Activated B cell treated with CpG ODN at 0.5 μM for 24 hours (primary cell): ENCODE data around the gene TEX35. TPM values are rescaled to one million over a fixed set of nuclear protein-coding genes. Genes with fewer than 3 reads are reported as not detected.
A peak's percentile ranks its signal among the peaks of the same experiment; 100 is the strongest.

Source experiments
- ATAC-seq: fragments of 200-7000 bp; cut with Tn5 transposase; one replicate; pipeline ENCODE4 v1.10.0; 2021; ENCODE audit warnings: low read depth, mild to moderate bottlenecking, moderate library complexity
- CTCF ChIA-PET: fragments of 350-600 bp; sonication (Branson Sonifier 250); formaldehyde crosslinking; loops from one replicate; lab custom pipeline; 2021; ENCODE audit warnings: antibody characterized with exemption; lab: Charles Lee
- POLR2A ChIA-PET: fragments of 350-600 bp; sonication (Branson Sonifier 250); formaldehyde crosslinking; loops from one replicate; lab custom pipeline; 2021; ENCODE audit warnings: antibody characterized with exemption; lab: Charles Lee
- DNase-seq: peaks from one replicate; pipeline ENCODE4 v3.0.0; 2022
- H3K27ac Mint-ChIP-seq: one replicate; pipeline ENCODE4 v1.8.0; 2020; ENCODE audit warnings: mixed read lengths
- H3K27me3 Mint-ChIP-seq: one replicate; pipeline ENCODE4 v1.8.0; 2021; ENCODE audit warnings: mixed read lengths
- H3K36me3 Mint-ChIP-seq: one replicate; pipeline ENCODE4 v1.8.0; 2021; ENCODE audit warnings: low read depth, mixed read lengths
- H3K4me1 Mint-ChIP-seq: one replicate; pipeline ENCODE4 v1.8.0; 2021; ENCODE audit warnings: mixed read lengths
- H3K4me3 Mint-ChIP-seq: one replicate; pipeline ENCODE4 v1.8.0; 2020; ENCODE audit warnings: mild to moderate bottlenecking, mixed read lengths
- H3K9me3 Mint-ChIP-seq: one replicate; pipeline ENCODE4 v1.8.0; 2020; ENCODE audit warnings: mixed read lengths
- intact Hi-C: fragments of 100-400 bp; cut with micrococcal nuclease; formaldehyde crosslinking; loops from one replicate; pipeline ENCODE4 v1.15.1; 2024
- total RNA-seq: library from RNA; stranded (reverse); gene quantifications from 2 replicates; pipeline ENCODE4 v1.2.3, GENCODE V29; 2022
- TF ChIP-seq, protein P1 (sequence below): fragments of 200-600 bp; IDR thresholded peaks from one replicate; pipeline ENCODE4 v1.8.0; 2022; ENCODE audit warnings: antibody characterized with exemption, mild to moderate bottlenecking

Gene TEX35
- total RNA-seq, 1 donor from 2014 or later: not detected

DNA sequence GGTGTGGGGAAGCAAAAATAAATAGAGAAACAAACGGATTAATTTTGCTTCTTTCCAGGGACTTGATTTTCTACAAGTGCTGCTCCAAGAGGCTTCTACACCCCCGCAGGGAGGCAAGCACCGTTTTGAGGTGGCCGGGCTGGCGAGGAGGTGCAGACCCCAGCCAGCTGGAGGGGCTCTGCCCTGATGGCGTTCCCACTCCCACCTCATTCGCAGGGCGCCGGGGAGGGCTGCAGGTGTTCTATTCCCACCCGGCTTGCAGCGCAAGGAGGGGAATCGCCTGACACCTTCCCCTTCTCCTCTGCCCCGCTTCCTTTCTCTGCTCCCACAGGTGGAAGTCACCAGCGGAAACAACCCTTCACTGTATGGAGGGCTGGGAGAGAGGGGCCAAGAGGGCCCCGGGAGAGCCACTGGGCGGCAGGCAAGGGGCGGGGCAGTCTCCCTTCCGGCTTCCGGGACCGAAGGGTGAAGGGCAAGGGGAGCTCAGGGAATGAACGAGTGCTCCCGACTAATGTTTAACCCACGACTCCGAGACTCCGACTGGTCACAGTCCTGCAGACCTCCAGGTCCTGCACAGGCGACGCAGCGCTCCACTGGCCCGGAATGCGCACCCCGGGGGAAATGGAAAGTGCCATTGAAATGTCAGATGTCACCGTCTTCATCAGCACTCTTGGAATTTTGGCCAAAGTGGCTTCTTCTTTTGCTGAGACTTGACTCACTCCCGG lies 29.1 kb downstream of the TEX35 start:
- peak overlapping the region; percentile 97 for H3K4me3 Mint-ChIP-seq
- H3K27me3 Mint-ChIP-seq: no peaks in the 10 kb centered on the region
- ChIA-PET POLR2A (interaction anchor here (0.5 to 5.6 kb wide), 22 partner anchors 31 to 463 kb away, joined by 3 to 102 read pairs (median 6); partner anchors contain the start of gene RALGPS2), CTCF (interaction anchor here (0.6 to 8.5 kb wide), 36 partner anchors 10 to 826 kb away, joined by 3 to 100 read pairs (median 6); partner anchors contain the start of gene RALGPS2)
- TF ChIP-seq, protein P1, sequence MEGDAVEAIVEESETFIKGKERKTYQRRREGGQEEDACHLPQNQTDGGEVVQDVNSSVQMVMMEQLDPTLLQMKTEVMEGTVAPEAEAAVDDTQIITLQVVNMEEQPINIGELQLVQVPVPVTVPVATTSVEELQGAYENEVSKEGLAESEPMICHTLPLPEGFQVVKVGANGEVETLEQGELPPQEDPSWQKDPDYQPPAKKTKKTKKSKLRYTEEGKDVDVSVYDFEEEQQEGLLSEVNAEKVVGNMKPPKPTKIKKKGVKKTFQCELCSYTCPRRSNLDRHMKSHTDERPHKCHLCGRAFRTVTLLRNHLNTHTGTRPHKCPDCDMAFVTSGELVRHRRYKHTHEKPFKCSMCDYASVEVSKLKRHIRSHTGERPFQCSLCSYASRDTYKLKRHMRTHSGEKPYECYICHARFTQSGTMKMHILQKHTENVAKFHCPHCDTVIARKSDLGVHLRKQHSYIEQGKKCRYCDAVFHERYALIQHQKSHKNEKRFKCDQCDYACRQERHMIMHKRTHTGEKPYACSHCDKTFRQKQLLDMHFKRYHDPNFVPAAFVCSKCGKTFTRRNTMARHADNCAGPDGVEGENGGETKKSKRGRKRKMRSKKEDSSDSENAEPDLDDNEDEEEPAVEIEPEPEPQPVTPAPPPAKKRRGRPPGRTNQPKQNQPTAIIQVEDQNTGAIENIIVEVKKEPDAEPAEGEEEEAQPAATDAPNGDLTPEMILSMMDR: no peak
- H3K9me3 Mint-ChIP-seq: no peaks in the 10 kb centered on the region
- intact Hi-C loops: loop anchor here (1.0 to 2.0 kb wide), 12 partner anchors 117 to 751 kb away; partner anchors contain the start of genes FAM20B, RALGPS2 and SOAT1
- DNase-seq: peak; percentile 55
- peak overlapping the region; percentile 96 for H3K27ac Mint-ChIP-seq
- peaks cover 35% of the 10 kb centered on the region for H3K36me3 Mint-ChIP-seq
- peak; percentile 49 for ATAC-seq
- H3K4me1 Mint-ChIP-seq: peaks cover 42% of the 10 kb centered on the region

DNA sequence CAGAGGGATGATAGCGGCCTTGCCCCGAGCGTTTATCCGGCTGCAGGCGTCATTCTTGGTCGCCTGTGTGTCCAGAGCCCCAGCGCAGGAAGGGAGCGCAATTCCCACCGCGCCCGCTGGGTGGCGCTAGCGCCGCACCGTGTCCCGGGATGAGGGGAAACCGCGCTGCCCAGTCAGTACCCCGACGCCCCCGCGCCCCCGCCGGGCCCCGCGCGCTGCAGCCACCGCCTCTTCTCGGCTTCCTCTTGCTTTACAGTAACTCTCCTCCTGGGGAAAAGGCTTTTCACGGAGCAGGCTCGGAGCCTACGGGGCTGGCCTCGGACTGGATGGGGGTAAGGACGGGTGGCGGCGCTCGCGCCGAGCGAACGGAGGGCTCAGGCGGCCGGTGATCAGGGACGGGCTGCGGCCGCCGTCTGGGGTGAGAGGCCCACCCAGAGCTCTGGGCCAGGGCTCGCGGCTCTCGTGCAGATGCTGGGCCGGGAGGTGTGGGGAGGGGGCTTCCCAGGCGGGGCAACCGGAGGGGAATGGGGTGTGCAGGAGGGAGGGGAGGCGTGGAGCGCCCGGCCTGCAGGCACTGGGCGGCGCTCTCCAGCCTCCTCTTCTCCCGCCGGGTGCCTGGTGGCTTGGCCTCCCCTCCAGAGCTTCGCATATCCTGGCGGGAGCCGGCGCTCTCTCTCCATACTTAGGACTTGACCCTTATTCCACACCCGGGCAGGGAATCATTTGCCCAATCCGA lies 29.8 kb downstream of the TEX35 start:
- peak overlapping the region; percentile 96 for H3K27ac Mint-ChIP-seq
- H3K4me3 Mint-ChIP-seq: peak overlapping the region; percentile 97
- ATAC-seq (peak; percentile 82), DNase-seq (peak; percentile 100)
- H3K36me3 Mint-ChIP-seq: peaks cover 42% of the 10 kb centered on the region
- TF ChIP-seq, protein P1: peak; percentile 85
- POLR2A ChIA-PET: interaction anchor here (0.5 to 5.6 kb wide), 34 partner anchors 30 to 462 kb away, joined by 3 to 102 read pairs (median 4); partner anchors contain the start of gene RALGPS2
- H3K27me3 Mint-ChIP-seq: no peaks in the 10 kb centered on the region
- intact Hi-C loops: loop anchor here (1.0 to 2.0 kb wide), 17 partner anchors 33 to 750 kb away; partner anchors contain the start of genes FAM20B, RALGPS2 and SOAT1
- H3K9me3 Mint-ChIP-seq: no peaks in the 10 kb centered on the region
- CTCF ChIA-PET: interaction anchor here (0.6 to 8.5 kb wide), 72 partner anchors 22 to 825 kb away, joined by 3 to 100 read pairs (median 4); partner anchors contain the start of gene RALGPS2
- H3K4me1 Mint-ChIP-seq: peaks cover 47% of the 10 kb centered on the region

DNA sequence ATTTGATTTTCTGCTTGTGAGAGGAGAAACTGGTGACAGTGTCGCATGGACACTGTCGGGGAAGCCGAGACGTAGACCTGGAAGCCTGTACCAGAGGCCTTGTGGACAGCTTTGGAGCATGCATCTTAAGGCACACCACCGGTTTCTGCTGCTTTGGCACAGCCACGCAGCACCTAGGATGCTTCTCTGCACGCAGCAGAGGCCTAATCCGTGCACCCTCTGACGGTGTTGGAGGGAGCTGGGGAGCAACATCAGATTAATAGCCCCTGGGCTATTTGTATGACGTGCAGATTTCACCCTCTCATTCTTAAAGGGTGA lies 30.3 kb downstream of the TEX35 start:
- DNase-seq (no peak), ATAC-seq (peak; percentile 25)
- POLR2A ChIA-PET: interaction anchor here (0.6 to 5.6 kb wide), 30 partner anchors 29 to 460 kb away, joined by 3 to 102 read pairs (median 5); partner anchors contain the start of gene RALGPS2
- Mint-ChIP-seq H3K27ac (peak overlapping the region; percentile 96), H3K9me3 (no peaks in the 10 kb centered on the region), H3K4me3 (peak overlapping the region; percentile 97), H3K27me3 (no peaks in the 10 kb centered on the region), H3K4me1 (peaks cover 52% of the 10 kb centered on the region), H3K36me3 (peaks cover 48% of the 10 kb centered on the region)
- TF ChIP-seq, protein P1: no peak
- CTCF ChIA-PET: interaction anchor here (0.6 to 8.5 kb wide), 71 partner anchors 22 to 825 kb away, joined by 3 to 100 read pairs (median 4); partner anchors contain the start of gene RALGPS2
- intact Hi-C loops: loop anchor here (1.0 to 2.0 kb wide), 10 partner anchors 32 to 750 kb away; partner anchors contain the start of gene SOAT1

DNA sequence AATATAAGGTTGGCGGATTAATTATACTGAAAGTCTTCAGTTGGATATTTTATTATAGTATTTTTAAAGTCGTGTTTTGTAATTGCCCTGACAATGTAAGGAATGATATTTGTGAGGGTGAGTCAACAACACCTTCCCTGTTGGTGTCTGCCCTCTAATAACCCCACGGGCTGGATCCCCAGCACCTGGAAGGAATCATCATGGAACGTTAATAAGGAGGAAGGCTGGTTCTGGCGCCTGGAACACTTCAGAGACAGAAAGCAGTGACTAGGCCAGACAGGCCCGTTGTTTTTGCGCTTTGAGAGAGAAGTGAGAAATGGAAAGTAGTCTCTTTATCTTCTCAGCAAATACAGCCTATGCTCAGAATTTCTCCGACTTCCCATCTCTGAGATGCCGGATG lies 31.6 kb downstream of the TEX35 start:
- peak overlapping the region; percentile 97 for H3K4me3 Mint-ChIP-seq
- POLR2A ChIA-PET: interaction anchor here (0.5 to 5.6 kb wide), 10 partner anchors 34 to 225 kb away, joined by 3 to 102 read pairs (median 8); partner anchors contain the start of gene RALGPS2
- CTCF ChIA-PET: interaction anchor here (1.6 to 8.5 kb wide), 7 partner anchors 32 to 460 kb away, joined by 5 to 100 read pairs (median 16); no protein-coding TSS in a partner anchor
- DNase-seq (no peak), ATAC-seq (no peak)
- H3K36me3 Mint-ChIP-seq: peaks cover 60% of the 10 kb centered on the region
- no peaks in the 10 kb centered on the region for H3K9me3 Mint-ChIP-seq
- intact Hi-C loops: no loop called here
- TF ChIP-seq, protein P1: no peak
- peak overlapping the region; percentile 96 for H3K27ac Mint-ChIP-seq
- H3K27me3 Mint-ChIP-seq: no peaks in the 10 kb centered on the region
- H3K4me1 Mint-ChIP-seq: peaks cover 61% of the 10 kb centered on the region
